AG04450 (cell line): Measurements from ENCODE around the gene SLC9A5. TPM values are rescaled to one million over a fixed set of nuclear protein-coding genes. Genes with fewer than 3 reads are reported as not detected.

Source experiments
- CTCF ChIA-PET: fragments of 300-600, 350-600 bp; formaldehyde crosslinking; extraction: SDS; loops from one replicate; lab custom pipeline; 2022; ENCODE audit warnings: antibody characterized with exemption, inconsistent platforms; lab: Charles Lee
- POLR2A ChIA-PET: fragments of 350-600 bp; formaldehyde crosslinking; extraction: SDS; loops from one replicate; lab custom pipeline; 2021; ENCODE audit warnings: antibody characterized with exemption, inconsistent platforms; lab: Yijun Ruan, JAX
- DNase-seq: peaks from one replicate; pipeline ENCODE4 v3.0.0-alpha.2; 2011; ENCODE audit warnings: low read depth, low spot score
- H3K27ac ChIP-seq: one replicate; pipeline ENCODE4 v1.5.1; 2012; ENCODE audit warnings: low read depth, low read length, control low read depth
- H3K27me3 ChIP-seq: one replicate; pipeline ENCODE4 v1.6.0; 2012; ENCODE audit warnings: low read length; ENCODE audit not compliant: control insufficient read depth, insufficient read depth
- H3K4me3 ChIP-seq: 2 replicates; pipeline ENCODE4 v1.5.1; 2011; ENCODE audit warnings: mild to moderate bottlenecking, low read depth, low read length, control low read depth
- H3K9me3 ChIP-seq: 2 replicates; pipeline ENCODE4 v1.5.1; 2012; ENCODE audit warnings: low read length; ENCODE audit not compliant: control insufficient read depth, insufficient read depth
- CTCF ChIP-seq: IDR thresholded peaks from 2 replicates; pipeline ENCODE4 v1.5.1; 2011; ENCODE audit warnings: low read depth, low read length, control low read depth, inconsistent platforms
- polyA plus RNA-seq: library from polyadenylated mRNA; depleted of rRNA; stranded (reverse); fragments of >200 nt; gene quantifications from 2 replicates; pipeline ENCODE4 v1.2.3, GENCODE V29; 2011

Gene SLC9A5
- polyA plus RNA-seq, 1 experiment: 2.4 TPM

- Histone ChIP-seq H3K27ac (no peak overlapping the region), H3K27me3 (no peaks in the 10 kb centered on the region), H3K9me3 (no peaks in the 10 kb centered on the region; the same call in 1 of the 2 replicates), H3K4me3 (no peak overlapping the region)
- no peak for DNase-seq
- ChIA-PET CTCF (interaction anchor here (0.6 kb wide), 1 partner anchor 12 kb away, joined by 6 read pairs; no protein-coding TSS in a partner anchor), POLR2A (no interaction called here)
- TF ChIP-seq CTCF: no peak
Measured at GRCh38 chr16:67254801-67255552, 6.2 kb downstream of the SLC9A5 start.

- Histone ChIP-seq H3K27me3 (no peaks in the 10 kb centered on the region), H3K27ac (no peak overlapping the region), H3K9me3 (no peaks in the 10 kb centered on the region; the same call in 1 of the 2 replicates), H3K4me3 (no peak overlapping the region)
- ChIA-PET POLR2A (no interaction called here), CTCF (interaction anchor here (1.1 kb wide), 1 partner anchor 210 kb away, joined by 3 read pairs; no protein-coding TSS in a partner anchor)
- TF ChIP-seq CTCF: no peak
- DNase-seq: no peak
Measured at GRCh38 chr16:67255553-67256221, 6.9 kb downstream of the SLC9A5 start.

GRCh38 chr16:67256701-67257230 lies 8.0 kb downstream of the SLC9A5 start:
- Histone ChIP-seq H3K27me3 (no peaks in the 10 kb centered on the region), H3K4me3 (no peak overlapping the region), H3K27ac (no peak overlapping the region), H3K9me3 (no peaks in the 10 kb centered on the region; the same call in 1 of the 2 replicates)
- ChIA-PET CTCF (no interaction called here), POLR2A (no interaction called here)
- DNase-seq: no peak
- TF ChIP-seq CTCF: no peak

GRCh38 chr16:67257486-67258160 lies 8.8 kb downstream of the SLC9A5 start:
- Histone ChIP-seq H3K27ac (no peak overlapping the region), H3K27me3 (no peaks in the 10 kb centered on the region), H3K4me3 (no peak overlapping the region), H3K9me3 (no peaks in the 10 kb centered on the region; the same call in 1 of the 2 replicates)
- POLR2A ChIA-PET: no interaction called here
- TF ChIP-seq CTCF: no peak
- CTCF ChIA-PET: no interaction called here
- DNase-seq: no peak
